Esophagus squamous epithelium (tissue), 4 donors: ENCODE data around the gene EDEM3.

Source experiments
- CTCF ChIP-seq, 6 experiments: fragments of 450-650 bp in 4 of 6; fragments of 200-600 bp in 2 of 6; sonication (generic) in 2 of 6; IDR thresholded peaks; one replicate each; pipeline ENCODE4 v1.5.1; 2016 to 2019; ENCODE audit warnings: antibody characterized with exemption in 6 of 6, mild to moderate bottlenecking in 4 of 6, moderate library complexity in 4 of 6
- POLR2A ChIP-seq, 4 donors: fragments of 450-650 bp; IDR thresholded peaks; one replicate each; pipeline ENCODE4 v1.6.1; 2017; ENCODE audit warnings: antibody characterized with exemption in 4 of 4, mild to moderate bottlenecking in 4 of 4, moderate library complexity in 3 of 4

- no peak for TF ChIP-seq CTCF (IDR thresholded peaks at IDR 0.05)
- no peak for TF ChIP-seq POLR2A (IDR thresholded peaks at IDR 0.05)
Measured at GRCh38 chr1:184745110-184745509, 9.5 kb downstream of the EDEM3 start.
